Measurements from ENCODE around the gene MUC3A.
"Not testable (repeated sequence)": the region's sequence is repeated elsewhere in the genome, so short reads cannot be mapped to it uniquely, and the experiment has no call there.

MUC3A gene

GRCh38 chr7:100969066-100969615 lies 19.8 kb downstream of the MUC3A start, which contains the start of gene MUC12:
Gene MUC12, plus strand, starts transcription at chr7:100969565. Its CDS starts 58 bp downstream, at chr7:100969623.
- DNase-seq (ENCODE audit: low spot score in 2 of 2) (no peak), ATAC-seq (ENCODE audit: low read depth) (no peak)
- no peak within 1 kb of the TSS for H3K27ac Mint-ChIP-seq
- no peak within 1 kb of the TSS for H3K4me3 Mint-ChIP-seq
- H3K36me3 Mint-ChIP-seq, result peaks cover 7% of the 10 kb centered on the region
- peaks cover 34% of the 10 kb centered on the region for H3K27me3 Mint-ChIP-seq
- H3K9me3 Mint-ChIP-seq, result peaks cover 2% of the 10 kb centered on the region
- peaks cover 16% of the 10 kb centered on the region for H3K4me1 Mint-ChIP-seq

GRCh38 chr7:100971111-100972001 lies 22.0 kb downstream of the MUC3A start:
- Mint-ChIP-seq H3K27ac (no peak overlapping the region), H3K27me3 (peaks cover 41% of the 10 kb centered on the region), H3K4me3 (no peak overlapping the region), H3K9me3 (peaks cover 4% of the 10 kb centered on the region), H3K4me1 (peaks cover 11% of the 10 kb centered on the region), H3K36me3 (peaks cover 10% of the 10 kb centered on the region)
- no peak for DNase-seq (ENCODE audit: low spot score in 2 of 2)
- ATAC-seq (ENCODE audit: low read depth), result peak; percentile 44

- Mint-ChIP-seq H3K36me3 (peaks cover 10% of the 10 kb centered on the region), H3K9me3 (peaks cover 4% of the 10 kb centered on the region), H3K4me1 (peaks cover 7% of the 10 kb centered on the region), H3K4me3 (no peak overlapping the region), H3K27ac (no peak overlapping the region), H3K27me3 (peaks cover 37% of the 10 kb centered on the region)
- DNase-seq (ENCODE audit: low spot score in 2 of 2), result no peak
- ATAC-seq (ENCODE audit: low read depth), result no peak
These were observed 22.6 kb downstream of the MUC3A start for GRCh38 chr7:100972002-100972347.

- H3K27me3 Mint-ChIP-seq, result peaks cover 26% of the 10 kb centered on the region
- peaks cover 7% of the 10 kb centered on the region for H3K36me3 Mint-ChIP-seq
- H3K4me3 Mint-ChIP-seq, result no peak overlapping the region
- H3K9me3 Mint-ChIP-seq, result peaks cover 4% of the 10 kb centered on the region
- no peaks in the 10 kb centered on the region for H3K4me1 Mint-ChIP-seq
- DNase-seq (ENCODE audit: low spot score in 2 of 2) (no peak), ATAC-seq (ENCODE audit: low read depth) (no peak)
- no peak overlapping the region for H3K27ac Mint-ChIP-seq
These were observed 24.7 kb downstream of the MUC3A start for GRCh38 chr7:100974021-100974420.

- H3K36me3 Mint-ChIP-seq, result peaks cover 7% of the 10 kb centered on the region
- no peaks in the 10 kb centered on the region for H3K4me1 Mint-ChIP-seq
- no peak for ATAC-seq (ENCODE audit: low read depth)
- no peak overlapping the region for H3K27ac Mint-ChIP-seq
- peaks cover 4% of the 10 kb centered on the region for H3K9me3 Mint-ChIP-seq
- peaks cover 20% of the 10 kb centered on the region for H3K27me3 Mint-ChIP-seq
- H3K4me3 Mint-ChIP-seq, result no peak overlapping the region
- DNase-seq (ENCODE audit: low spot score in 2 of 2), result no peak
These were observed 26.1 kb downstream of the MUC3A start for GRCh38 chr7:100975371-100975821.

- Mint-ChIP-seq H3K9me3 (peaks cover 4% of the 10 kb centered on the region), H3K36me3 (peaks cover 5% of the 10 kb centered on the region), H3K4me3 (no peak overlapping the region), H3K27ac (no peak overlapping the region), H3K27me3 (peaks cover 16% of the 10 kb centered on the region), H3K4me1 (no peaks in the 10 kb centered on the region)
- ATAC-seq (ENCODE audit: low read depth), result no peak
- DNase-seq (ENCODE audit: low spot score in 2 of 2), result no peak
These were observed 29.0 kb downstream of the MUC3A start for GRCh38 chr7:100978300-100978699.

- H3K4me3 Mint-ChIP-seq, result no peak overlapping the region
- no peaks in the 10 kb centered on the region for H3K4me1 Mint-ChIP-seq
- DNase-seq (ENCODE audit: low spot score in 2 of 2), result no peak
- H3K27ac Mint-ChIP-seq, result no peak overlapping the region
- no peak for ATAC-seq (ENCODE audit: low read depth)
- no peaks in the 10 kb centered on the region for H3K36me3 Mint-ChIP-seq
- H3K9me3 Mint-ChIP-seq, result no peaks in the 10 kb centered on the region
- H3K27me3 Mint-ChIP-seq, result peaks cover 11% of the 10 kb centered on the region
These were observed 34.3 kb downstream of the MUC3A start for GRCh38 chr7:100983451-100984187.

- not testable (repeated sequence) for H3K36me3 Mint-ChIP-seq; DNase-seq (ENCODE audit: low spot score in 2 of 2); H3K27ac Mint-ChIP-seq; H3K4me1 Mint-ChIP-seq; ATAC-seq (ENCODE audit: low read depth); H3K4me3 Mint-ChIP-seq; H3K9me3 Mint-ChIP-seq
- H3K27me3 Mint-ChIP-seq, result peaks cover 11% of the 10 kb centered on the region
These were observed 35.0 kb downstream of the MUC3A start for GRCh38 chr7:100984241-100984918.

- H3K9me3 Mint-ChIP-seq; H3K4me3 Mint-ChIP-seq; ATAC-seq (ENCODE audit: low read depth); H3K4me1 Mint-ChIP-seq; H3K27ac Mint-ChIP-seq; DNase-seq (ENCODE audit: low spot score in 2 of 2); H3K36me3 Mint-ChIP-seq: not testable (repeated sequence)
- peaks cover 11% of the 10 kb centered on the region for H3K27me3 Mint-ChIP-seq
These were observed 35.9 kb downstream of the MUC3A start for GRCh38 chr7:100985033-100985797.

GRCh38 chr7:100991631-100992030 lies 42.3 kb downstream of the MUC3A start:
- H3K27ac Mint-ChIP-seq, result no peak overlapping the region
- H3K4me1 Mint-ChIP-seq, result no peaks in the 10 kb centered on the region
- no peaks in the 10 kb centered on the region for H3K36me3 Mint-ChIP-seq
- no peaks in the 10 kb centered on the region for H3K27me3 Mint-ChIP-seq
- ATAC-seq (ENCODE audit: low read depth), result no peak
- H3K4me3 Mint-ChIP-seq, result no peak overlapping the region
- DNase-seq (ENCODE audit: low spot score in 2 of 2), result no peak
- H3K9me3 Mint-ChIP-seq, result no peaks in the 10 kb centered on the region

- H3K9me3 Mint-ChIP-seq; ATAC-seq (ENCODE audit: low read depth); H3K36me3 Mint-ChIP-seq; H3K27ac Mint-ChIP-seq; H3K4me3 Mint-ChIP-seq; DNase-seq (ENCODE audit: low spot score in 2 of 2); H3K4me1 Mint-ChIP-seq; H3K27me3 Mint-ChIP-seq: not testable (repeated sequence)
These were observed 42.9 kb downstream of the MUC3A start for GRCh38 chr7:100992280-100992679.

GRCh38 chr7:100994671-100995070 lies 45.3 kb downstream of the MUC3A start:
- not testable (repeated sequence) for H3K9me3 Mint-ChIP-seq; H3K27ac Mint-ChIP-seq; H3K4me1 Mint-ChIP-seq; H3K27me3 Mint-ChIP-seq; H3K36me3 Mint-ChIP-seq; DNase-seq (ENCODE audit: low spot score in 2 of 2); H3K4me3 Mint-ChIP-seq; ATAC-seq (ENCODE audit: low read depth)

- H3K36me3 Mint-ChIP-seq; H3K4me1 Mint-ChIP-seq; H3K27ac Mint-ChIP-seq; H3K27me3 Mint-ChIP-seq; H3K9me3 Mint-ChIP-seq; DNase-seq (ENCODE audit: low spot score in 2 of 2); ATAC-seq (ENCODE audit: low read depth); H3K4me3 Mint-ChIP-seq: not testable (repeated sequence)
These were observed 49.2 kb downstream of the MUC3A start for GRCh38 chr7:100998530-100998929.

All from memory B cell (primary cell).